HG03342 (cell line): ENCODE results near the gene RPL28.

Source experiments
- ATAC-seq: cut with Tn5 transposase; IDR thresholded peaks from one replicate; pipeline ENCODE4 v1.9.1; 2021; ENCODE audit warnings: mild to moderate bottlenecking, moderate library complexity; ENCODE audit not compliant: unreplicated experiment

The RPL28 gene

GRCh38 chr19:55372316-55373081 is 13.2 kb upstream of the RPL28 start:
- no peak for ATAC-seq

DNA sequence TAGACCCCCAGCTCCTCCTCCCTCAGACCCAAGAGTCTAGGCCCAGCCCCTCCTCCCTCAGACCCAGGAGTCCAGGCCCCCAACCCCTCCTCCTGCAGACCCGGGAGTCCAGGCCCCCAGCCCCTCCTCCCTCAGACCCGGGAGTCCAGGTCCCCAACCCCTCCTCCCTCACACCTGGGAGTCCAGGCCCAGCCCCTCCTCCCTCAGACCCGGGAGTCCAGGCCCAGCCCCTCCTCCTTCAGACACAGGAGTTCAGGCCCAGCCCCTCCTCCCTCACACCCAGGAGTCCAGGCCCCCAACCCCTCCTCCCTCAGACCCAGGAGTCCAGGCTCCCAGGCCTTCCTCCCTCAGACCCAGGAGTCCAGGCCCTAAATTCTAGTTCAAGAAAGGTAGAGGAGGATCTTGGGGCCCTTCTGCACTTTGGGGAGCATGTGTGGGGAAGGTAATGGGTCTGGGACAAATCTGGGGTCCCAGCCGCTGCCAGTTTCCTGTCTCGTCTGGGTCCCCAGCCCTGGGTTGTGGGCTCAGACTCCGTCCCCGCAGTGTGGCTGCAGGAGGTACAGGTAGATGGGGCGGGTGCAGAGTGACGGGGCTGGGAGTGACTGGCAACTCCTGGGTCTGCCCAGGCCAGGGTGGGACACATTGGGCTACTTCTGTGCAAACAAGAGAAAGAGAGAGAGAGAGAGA is 12.3 kb upstream of the RPL28 start:
- ATAC-seq = no peak

- ATAC-seq = no peak
These were observed 11.6 kb upstream of the RPL28 start for GRCh38 chr19:55373993-55374757.

GRCh38 chr19:55376241-55376933 is 9.3 kb upstream of the RPL28 start, which contains the start of gene TMEM190:
Gene TMEM190 (plus strand): TSS chr19:55376826. CDS start chr19:55376854, 28 bp downstream.
- ATAC-seq = no peak

- no peak for ATAC-seq
These were observed 8.2 kb upstream of the RPL28 start for GRCh38 chr19:55377356-55378131.

- no peak for ATAC-seq
These were observed 6.6 kb upstream of the RPL28 start for GRCh38 chr19:55379174-55379573.

DNA sequence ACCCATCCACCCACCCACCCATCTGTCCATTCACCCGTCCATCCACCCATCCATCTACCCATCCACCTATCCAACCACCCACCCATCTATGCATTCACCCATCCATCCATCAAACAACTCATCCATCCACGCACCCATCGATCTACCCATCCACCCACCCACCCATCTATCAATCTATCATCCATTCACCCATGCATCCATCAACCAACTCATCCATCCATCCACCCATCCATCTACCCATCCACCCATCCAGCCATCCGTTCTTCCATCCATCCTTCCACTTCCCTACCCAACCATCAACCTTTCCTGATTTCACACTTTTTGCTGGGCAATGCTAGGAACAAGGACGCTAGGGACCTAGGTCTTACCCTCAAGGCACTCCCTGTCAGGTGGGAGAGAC is 3.7 kb upstream of the RPL28 start:
- ATAC-seq = no peak

- ATAC-seq = no peak
These were observed 3.1 kb upstream of the RPL28 start for GRCh38 chr19:55382522-55383054.

GRCh38 chr19:55383279-55384130 is 2.2 kb upstream of the RPL28 start:
- no peak for ATAC-seq

- no peak for ATAC-seq
These were observed 1.4 kb upstream of the RPL28 start, which contains the start of gene TMEM238 for GRCh38 chr19:55384131-55384919. Gene TMEM238 (minus strand): TSS chr19:55384292. CDS start chr19:55384259, 33 bp downstream.

GRCh38 chr19:55384920-55385723 is 610 bp upstream of the RPL28 start:
- ATAC-seq = peak; percentile 52

GRCh38 chr19:55386493-55386971 is 800 bp downstream of the RPL28 start:
- ATAC-seq = no peak

DNA sequence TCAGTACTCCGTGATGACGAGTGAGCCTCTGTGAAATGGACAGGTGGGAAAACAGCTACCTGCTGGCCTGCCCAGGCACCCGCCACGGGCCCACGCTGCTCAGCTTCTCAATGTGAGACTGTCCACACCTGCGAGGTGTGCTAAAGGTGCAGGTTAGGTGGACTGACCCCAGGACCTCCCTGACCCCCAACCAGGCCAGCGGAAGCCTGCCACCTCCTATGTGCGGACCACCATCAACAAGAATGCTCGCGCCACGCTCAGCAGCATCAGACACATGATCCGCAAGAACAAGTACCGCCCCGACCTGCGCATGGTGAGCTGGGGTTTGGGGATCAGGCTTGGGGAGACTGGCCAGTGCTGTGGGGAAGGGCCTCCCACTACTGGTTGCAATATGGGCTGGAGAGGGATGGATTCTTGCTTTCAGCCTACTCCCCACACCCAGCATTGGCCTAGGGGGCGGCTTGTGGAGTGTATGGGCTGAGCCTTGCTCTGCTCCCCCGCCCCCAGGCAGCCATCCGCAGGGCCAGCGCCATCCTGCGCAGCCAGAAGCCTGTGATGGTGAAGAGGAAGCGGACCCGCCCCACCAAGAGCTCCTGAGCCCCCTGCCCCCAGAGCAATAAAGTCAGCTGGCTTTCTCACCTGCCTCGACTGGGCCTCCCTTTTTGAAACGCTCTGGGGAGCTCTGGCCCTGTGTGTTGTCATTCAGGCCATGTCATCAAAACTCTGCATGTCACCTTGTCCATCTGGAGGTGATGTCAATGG is 2.2 kb downstream of the RPL28 start:
- no peak for ATAC-seq

GRCh38 chr19:55389386-55390317 is 3.9 kb downstream of the RPL28 start:
- no peak for ATAC-seq

GRCh38 chr19:55390461-55390880 is 4.7 kb downstream of the RPL28 start:
- no peak for ATAC-seq
